ENCODE results near the gene BANP. TPM values are rescaled to one million over a fixed set of nuclear protein-coding genes. Genes with fewer than 3 reads are reported as not detected.

The BANP gene
- total RNA-seq, 1 donor = 25.9 TPM

DNA sequence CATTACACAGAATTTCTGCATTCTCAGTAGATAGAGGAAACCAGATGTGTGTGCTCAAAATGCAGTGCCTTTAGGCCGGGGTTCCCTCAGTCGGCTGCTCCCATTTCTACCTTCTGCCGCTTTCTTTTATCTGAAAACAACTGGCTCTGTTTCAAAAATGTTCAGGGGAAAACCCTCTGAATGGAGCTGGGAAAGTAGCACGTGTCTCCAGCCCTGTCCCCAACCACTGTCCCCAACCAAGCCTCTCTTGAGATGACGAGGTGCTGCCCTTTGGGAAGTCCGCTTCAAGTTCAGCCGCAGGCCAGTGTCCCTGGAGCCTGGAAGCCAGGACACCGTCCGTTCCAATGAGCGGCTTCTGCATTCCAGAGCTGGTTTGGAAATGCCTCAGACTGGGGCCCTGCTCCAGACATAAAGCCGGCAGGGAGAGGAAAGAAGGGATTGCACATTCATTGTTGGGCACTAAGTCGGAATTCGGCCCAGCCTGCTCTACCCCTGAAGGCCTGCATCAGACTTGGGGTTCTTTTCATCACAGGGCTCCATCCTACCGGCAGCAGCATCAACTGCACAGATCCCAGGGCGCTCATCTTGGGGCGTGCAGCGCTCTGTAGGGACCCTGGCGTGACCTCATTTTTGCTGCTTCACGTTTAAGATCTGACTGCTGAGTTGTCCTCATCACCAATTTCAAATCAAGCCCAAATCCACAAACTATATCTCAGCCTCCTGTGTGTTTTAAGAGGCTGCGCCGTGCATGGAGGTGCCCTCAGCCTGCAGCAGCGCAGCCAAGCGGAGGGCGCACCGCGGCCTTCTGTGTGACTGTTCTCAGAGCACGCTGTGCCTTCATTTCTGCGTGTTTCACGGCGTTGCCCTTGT is 111.3 kb downstream of the BANP start:
- TF ChIP-seq, protein P1, sequence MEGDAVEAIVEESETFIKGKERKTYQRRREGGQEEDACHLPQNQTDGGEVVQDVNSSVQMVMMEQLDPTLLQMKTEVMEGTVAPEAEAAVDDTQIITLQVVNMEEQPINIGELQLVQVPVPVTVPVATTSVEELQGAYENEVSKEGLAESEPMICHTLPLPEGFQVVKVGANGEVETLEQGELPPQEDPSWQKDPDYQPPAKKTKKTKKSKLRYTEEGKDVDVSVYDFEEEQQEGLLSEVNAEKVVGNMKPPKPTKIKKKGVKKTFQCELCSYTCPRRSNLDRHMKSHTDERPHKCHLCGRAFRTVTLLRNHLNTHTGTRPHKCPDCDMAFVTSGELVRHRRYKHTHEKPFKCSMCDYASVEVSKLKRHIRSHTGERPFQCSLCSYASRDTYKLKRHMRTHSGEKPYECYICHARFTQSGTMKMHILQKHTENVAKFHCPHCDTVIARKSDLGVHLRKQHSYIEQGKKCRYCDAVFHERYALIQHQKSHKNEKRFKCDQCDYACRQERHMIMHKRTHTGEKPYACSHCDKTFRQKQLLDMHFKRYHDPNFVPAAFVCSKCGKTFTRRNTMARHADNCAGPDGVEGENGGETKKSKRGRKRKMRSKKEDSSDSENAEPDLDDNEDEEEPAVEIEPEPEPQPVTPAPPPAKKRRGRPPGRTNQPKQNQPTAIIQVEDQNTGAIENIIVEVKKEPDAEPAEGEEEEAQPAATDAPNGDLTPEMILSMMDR (IDR thresholded peaks at IDR 0.05; ENCODE audit: insufficient read depth, low read depth, low read length) = no peak
- H3K4me3 ChIP-seq (ENCODE audit: low read depth, low read length) = no peak overlapping the region
- peak; percentile 78 for DNase-seq (ENCODE audit: low read depth)

DNA sequence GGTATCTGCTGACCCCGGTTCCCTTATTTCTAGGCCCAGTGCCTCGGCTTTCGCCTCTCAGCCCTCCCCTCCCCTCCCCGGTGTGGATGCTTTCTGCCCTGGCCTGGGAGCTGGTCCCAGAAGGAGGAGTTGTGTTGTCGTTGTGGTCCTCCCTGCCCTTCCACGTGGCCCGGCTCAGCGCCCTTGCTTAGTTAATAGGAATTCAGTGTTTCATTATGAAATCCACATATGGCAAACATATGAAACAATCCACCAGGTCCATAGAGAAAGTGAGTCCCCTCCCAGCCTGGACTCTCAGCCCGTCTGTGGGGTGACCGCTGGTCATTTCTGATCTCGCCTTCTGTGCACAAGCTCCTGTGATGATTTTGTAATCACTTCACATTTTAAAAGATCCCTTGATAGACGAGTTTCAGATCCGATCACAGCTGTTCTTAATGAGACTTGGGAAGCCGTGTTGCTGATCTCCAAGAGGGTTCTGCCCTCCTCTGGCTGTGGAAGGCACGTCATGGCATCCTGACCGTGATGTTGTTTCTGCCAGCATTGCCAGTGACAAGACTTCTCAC is 112.1 kb downstream of the BANP start:
- TF ChIP-seq, protein P1 (IDR thresholded peaks at IDR 0.05; ENCODE audit: insufficient read depth, low read depth, low read length) = peak; percentile 62
- H3K4me3 ChIP-seq (ENCODE audit: low read depth, low read length) = no peak overlapping the region
- DNase-seq (ENCODE audit: low read depth) = peak; percentile 94

DNA sequence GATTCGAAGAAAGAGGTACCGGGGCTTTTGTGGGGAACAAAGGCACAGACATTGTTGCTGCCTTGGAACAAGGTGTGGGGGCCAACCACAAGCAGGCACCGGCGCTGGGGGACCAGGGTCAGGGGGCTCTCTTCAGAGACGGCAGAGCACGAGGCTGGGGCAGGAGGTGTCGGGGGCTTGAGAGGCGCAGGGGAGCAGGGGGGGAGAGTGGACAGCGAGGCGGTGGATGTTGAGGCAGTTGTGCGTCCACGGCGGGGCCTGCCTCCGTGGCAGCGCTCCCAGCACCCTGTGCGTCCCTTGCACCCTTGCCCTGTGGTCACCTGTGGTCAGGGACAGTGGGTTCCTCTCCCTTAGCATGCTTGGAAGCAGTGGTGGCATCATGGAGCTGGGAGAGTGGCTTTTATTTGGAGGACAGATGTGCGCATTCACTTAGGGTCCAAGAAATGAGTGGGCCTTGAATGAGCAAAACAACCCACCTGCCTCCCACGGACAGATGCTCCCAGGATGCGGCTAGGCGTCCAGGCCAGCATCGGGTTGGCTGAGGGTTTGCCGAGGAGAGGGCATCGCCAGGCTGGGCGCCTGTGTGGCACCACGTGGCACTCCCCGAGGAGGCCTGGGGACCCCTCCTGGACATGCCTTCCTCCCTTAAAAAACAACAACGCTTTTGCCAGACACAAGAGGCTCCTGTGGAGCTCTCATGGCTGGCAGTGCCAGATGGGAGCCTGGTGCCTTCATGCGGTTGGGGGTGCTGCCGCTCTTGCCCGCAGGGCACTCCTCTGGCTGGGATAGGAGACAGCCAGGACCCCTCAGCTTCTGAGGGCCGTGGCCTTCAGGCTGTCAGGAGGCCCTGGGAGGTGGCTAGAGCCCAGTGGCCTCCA is 113.0 kb downstream of the BANP start:
- TF ChIP-seq, protein P1 (IDR thresholded peaks at IDR 0.05; ENCODE audit: insufficient read depth, low read depth, low read length) = no peak

GRCh38 chr16:88064889-88065746 is 113.9 kb downstream of the BANP start:
- H3K4me3 ChIP-seq (ENCODE audit: low read depth, low read length) = no peak overlapping the region
- TF ChIP-seq, protein P1 (IDR thresholded peaks at IDR 0.05; ENCODE audit: insufficient read depth, low read depth, low read length) = no peak
- no peak for DNase-seq (ENCODE audit: low read depth)

More for the DNA sequence above, 113.0 kb downstream of the BANP start:
- H3K4me3 ChIP-seq (ENCODE audit: low read depth, low read length) = no peak overlapping the region
- no peak for DNase-seq (ENCODE audit: low read depth)

GRCh38 chr16:88065747-88066142 is 114.5 kb downstream of the BANP start:
- H3K4me3 ChIP-seq (ENCODE audit: low read depth, low read length) = no peak overlapping the region
- TF ChIP-seq, protein P1 (IDR thresholded peaks at IDR 0.05; ENCODE audit: insufficient read depth, low read depth, low read length) = no peak

GRCh38 chr16:88066234-88066633 is 115.0 kb downstream of the BANP start:
- DNase-seq (ENCODE audit: low read depth) = no peak
- no peak overlapping the region for H3K4me3 ChIP-seq (ENCODE audit: low read depth, low read length)
- TF ChIP-seq, protein P1 (IDR thresholded peaks at IDR 0.05; ENCODE audit: insufficient read depth, low read depth, low read length) = no peak

More at GRCh38 chr16:88065747-88066142, 114.5 kb downstream of the BANP start:
- no peak for DNase-seq (ENCODE audit: low read depth)
